Measurements from ENCODE around the gene FGD3.

FGD3 gene

DNA sequence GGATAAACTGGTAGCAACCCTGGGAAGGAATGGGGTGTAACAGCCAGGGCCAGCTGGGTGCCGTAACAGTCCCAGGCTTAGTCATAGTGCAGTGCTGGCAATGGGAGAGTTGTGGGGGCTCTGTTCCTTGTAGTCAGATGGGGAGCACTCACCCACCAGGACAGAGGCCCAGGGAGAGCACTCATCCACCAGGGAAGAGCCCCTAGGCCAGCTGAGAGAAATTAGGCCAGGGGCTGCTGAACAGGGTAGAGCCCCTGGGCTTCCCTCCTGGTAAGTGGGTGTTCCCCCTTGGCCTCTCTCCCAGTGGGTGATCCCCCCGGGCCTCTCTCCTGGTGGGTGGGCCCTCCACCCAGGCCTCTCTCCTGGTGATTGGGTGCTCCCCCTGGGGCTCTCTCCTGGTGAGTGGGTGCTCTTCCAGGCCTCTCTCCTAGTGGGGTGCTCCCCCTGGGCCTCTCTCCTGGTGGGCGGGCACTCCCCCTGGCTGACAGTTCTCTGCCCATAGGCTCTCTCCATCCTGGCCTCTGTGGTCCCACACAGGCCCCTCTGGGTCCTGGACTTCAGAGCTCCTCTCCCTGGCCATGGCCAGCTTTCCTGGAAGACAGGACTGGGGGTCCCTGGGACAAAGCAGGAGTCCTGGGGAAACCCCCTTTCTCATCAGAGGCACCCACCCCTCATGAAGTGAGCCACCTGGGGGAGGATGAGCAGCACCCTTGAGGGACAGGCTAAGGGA lies 13.4 kb downstream of the FGD3 start:
- no peak for DNase-seq

DNA sequence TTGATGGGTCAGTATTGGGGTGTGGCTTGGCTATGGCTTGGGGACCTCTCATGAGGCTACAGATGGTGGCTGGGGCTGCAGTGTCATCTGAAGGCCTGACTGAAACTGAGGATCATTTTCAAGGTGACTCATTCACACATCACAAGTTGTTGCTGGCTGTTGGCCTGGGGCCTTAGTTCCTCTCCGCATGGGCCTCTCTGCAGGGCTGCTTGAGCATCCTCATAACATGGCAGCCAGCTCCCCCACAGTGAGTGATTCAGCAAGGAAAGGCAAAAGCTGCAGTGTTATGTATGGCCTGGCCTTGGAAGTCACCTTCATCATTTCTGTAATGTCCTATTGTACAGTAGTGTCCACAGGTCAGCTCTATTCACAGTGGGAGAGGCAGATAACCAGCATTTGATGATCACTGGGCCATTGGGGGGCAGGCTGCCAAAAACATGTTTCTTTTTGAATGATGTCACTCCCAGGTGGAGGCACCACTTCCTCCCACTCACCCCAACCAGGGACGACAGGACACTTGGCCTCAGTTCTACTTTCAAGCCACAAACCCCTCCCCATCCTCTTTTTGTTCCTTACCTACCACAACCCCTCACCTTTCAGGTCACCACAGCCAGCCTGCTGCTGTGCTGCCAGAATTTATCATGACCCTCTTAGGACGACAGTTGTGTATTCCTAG lies 14.4 kb downstream of the FGD3 start:
- no peak for DNase-seq

DNA sequence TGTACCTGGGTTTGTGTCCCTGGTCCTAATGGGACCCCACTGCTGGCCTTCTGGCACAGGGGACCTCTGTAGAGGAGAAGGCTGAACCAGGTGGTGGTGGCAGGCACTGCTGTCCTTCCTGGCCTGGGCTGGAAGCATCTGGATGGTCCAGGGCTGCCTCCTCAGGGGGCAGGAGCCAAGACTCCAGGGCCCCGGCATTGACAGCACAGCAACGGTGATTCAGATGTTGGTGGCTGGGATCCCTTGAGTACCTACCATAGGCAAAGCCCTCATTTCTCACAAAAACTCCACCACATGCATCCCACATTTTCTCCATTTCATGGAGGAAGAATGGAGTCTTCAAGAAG lies 15.0 kb downstream of the FGD3 start:
- no peak for DNase-seq

DNA sequence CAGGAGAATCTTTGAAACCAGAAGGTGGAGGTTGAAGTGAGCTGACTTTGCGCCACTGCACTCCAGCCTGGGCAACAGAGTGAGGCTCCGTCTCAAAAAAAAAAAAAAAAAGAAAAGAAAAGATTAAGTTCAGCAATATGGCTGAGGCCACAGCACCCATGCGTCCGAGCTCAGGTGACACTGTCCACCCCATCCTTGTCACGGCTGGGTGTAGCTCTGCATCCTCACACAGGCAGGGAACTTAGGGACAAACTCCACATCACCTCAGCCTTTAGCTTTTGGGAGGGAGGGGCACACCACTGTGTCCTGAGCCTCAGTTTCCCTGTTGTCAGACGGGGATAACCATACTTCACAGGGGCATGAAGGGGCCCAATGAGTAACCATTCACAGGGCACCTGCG lies 15.5 kb downstream of the FGD3 start:
- DNase-seq, result no peak

DNA sequence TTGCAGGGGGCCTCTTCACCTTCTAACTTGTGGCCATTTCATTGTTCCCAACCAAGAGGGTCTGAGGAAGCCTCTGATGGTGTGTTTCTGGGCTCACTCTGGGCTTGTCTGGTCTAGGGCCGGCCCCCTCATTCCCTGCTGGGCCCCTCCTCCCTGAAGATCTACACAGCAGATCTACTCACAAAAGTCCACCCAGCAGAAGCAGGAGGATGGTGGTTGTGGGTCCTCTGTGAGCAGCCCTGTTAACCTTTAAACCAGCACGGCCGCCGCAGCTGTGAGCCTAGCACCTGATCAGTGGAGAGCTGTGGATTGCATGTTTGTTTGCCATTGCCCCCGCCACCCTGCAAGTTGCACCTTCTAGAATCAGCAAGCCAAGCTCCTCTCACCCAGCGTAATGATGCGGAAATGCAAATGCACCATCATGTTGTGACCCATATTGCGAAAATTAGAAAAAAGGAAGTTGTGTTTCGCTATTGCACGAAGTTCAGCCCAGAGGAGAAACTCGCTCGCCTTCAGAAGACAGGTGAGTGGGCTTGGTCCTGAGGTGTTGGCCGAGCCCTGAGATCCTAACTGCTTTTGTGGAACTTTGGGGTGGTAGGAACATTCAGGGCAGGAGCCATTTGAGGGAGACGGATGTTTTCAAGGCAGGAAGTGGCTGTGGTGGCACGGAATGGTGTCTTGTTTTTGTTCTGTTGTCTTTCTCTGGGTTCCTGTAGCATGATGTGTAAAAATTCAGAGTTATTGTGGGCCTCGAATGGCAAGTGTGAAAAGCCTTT lies 16.7 kb downstream of the FGD3 start:
- DNase-seq, result no peak

DNA sequence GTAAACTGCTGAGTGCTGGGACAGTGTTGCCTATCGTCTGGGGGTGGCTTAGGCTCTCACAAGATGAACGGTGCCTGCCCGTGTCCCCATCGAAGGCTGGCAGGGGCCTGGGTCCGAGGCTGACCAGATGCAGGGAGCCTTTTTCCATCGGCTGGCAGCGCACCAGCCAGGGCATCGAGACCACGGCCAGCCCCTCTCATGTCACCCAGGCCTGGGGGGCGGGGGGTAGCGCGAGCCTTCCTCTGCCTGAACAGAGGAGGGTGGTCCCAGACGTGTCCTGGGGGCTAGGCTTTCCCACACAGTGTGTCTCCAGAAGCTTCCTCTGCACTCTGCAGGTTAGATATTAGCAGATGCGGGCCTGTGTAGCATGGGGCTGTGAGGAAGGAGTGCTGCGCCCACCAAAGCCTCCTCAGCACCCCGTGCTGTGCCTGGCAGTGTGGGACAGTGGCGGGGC lies 17.3 kb downstream of the FGD3 start:
- no peak for DNase-seq

DNA sequence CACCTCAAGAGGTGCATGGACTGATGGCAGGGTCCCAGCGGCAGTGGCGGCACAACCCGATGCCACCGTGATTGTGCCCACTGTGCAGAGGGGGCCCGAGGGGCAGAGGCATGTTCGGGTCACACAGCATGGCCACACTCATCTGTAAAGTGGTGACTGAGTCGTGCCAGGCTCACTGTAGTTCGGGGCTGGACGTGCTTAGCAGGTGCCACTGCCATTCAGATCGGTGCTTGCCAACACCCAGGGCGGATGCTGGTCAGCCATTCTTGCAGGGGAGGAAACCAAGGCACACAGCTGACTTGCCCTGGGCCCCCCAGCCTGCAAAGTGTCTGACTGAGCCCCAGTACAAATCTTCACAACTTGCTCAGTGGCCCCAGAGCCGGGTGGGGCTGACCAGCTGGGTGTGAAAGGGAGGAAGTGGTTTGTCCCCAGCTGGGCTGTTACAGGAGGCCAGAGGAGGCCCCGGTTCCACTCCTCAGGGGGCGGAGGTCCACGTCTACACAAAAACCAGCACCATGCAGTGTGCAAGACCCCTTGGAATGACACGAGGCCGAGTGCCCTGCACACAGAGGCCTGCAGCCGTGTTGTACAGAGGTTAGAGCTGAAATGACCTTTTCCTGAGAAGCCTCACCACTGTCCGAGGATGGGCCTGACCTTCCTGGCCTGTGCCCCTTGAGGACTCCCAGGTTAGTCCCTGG lies 17.9 kb downstream of the FGD3 start:
- no peak for DNase-seq

DNA sequence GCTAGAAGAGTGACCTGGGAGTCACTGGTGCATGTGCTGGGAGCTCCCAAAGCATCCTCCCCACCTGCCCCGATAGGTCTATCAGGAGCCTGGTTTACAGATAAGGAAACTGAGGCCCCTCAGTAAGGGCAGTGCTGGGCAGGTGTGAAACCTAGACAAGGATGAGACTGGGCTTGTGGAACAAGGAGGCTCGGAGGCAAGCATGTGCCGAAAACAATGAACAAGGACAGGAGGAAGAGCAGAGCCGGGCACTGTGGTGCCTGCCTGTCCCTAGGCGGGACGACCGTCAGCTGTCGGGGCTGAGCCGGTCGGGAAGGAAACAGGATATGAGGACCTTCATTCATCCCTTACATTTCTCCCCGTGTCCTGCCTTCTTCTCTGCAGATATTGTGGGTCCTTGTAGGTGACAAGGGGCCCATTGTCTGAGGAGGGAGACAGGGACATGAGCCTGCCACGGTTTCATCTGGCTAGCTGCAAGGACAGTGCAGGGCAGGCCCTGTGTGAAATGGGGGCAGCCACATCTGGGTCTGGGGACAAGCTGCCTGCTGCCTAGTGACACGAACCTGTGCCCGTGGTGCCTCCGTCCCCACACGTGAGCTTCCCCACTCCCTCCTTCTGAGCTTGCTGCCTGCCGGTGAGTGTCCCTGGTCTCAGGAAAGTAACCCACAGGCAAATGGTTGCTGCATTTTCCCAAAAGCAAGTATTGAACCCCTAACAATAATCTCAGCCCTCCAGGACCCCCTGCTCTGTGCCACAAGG lies 18.6 kb downstream of the FGD3 start:
- no peak for DNase-seq

DNA sequence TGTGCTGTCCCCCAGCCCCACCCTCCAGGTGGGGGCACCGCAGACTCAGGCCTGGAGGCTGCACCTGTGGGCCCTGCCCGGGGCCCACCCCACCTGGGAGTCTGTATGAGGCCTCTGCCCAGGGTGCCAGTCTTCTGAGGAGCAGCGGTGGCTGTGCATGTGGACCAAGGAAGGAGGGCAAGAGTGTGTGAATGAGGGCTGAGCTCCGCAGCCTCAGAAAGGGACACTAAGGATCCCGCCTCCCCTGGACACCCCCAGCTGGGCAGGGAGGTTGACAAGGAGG lies 19.1 kb downstream of the FGD3 start:
- no peak for DNase-seq

DNA sequence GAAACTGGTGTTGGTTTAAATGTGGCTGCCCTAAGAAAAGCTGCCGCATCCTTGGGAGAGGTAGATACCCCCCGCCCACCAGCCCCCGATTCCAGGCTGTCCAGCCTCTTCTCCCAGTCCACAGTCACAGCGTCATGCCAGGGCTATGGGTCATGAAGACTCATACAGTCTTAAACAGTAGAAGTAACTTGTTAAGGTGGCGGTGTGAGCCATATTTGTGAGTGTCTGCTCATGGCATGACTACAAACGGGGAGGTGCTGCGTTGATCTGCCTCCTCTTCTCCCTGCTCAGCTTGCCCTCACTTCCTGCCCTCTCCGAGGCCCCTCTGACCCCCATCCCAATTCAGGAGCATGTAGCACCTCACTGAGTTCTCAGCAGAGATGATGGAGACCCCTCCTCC lies 20.8 kb downstream of the FGD3 start:
- no peak for DNase-seq

DNA sequence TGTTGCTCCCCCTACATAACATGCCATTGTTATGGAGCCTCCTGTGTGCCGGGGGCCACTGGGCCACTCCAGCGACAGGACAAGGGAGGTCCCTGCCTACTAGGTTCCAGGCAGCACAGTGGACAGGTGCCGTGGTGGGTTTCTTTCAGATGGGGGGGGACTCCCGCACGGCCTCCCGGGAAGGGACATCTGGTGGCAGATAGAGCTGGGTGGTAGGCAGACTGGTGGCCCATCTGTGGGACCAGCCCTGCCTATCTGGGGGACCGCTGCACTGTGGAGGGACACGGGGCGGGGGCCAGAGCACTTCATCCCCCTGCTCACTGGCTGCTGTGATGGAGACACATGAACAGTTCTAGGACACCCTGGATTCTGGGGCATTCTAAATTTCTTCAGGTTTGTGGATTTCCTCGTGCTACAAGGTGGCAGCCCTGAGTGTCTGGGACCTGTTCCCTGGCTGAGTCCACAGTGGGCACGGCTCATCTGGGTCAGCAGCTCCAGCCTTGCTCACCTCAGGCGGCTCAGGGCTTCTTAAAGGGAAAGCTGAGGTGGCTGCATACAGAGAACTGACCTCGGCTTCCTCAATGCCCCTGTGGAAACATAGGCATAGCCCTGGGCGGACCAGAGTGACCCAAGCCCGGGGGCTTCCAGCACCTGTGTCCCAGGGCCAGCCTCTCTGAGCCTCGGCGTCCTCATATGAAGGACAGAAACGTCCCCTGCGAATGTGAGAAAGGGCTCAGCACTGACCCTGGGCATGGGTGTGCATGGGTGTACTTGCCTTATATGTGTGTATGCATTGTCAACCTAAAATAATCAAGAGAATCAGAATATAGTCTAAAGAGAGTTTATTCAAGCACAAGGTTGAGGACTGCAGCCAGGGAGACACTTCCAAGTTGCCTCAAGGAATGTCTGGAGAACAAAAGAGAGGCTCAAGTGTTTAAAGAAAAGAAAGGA lies 22.5 kb downstream of the FGD3 start:
- no peak for DNase-seq

DNA sequence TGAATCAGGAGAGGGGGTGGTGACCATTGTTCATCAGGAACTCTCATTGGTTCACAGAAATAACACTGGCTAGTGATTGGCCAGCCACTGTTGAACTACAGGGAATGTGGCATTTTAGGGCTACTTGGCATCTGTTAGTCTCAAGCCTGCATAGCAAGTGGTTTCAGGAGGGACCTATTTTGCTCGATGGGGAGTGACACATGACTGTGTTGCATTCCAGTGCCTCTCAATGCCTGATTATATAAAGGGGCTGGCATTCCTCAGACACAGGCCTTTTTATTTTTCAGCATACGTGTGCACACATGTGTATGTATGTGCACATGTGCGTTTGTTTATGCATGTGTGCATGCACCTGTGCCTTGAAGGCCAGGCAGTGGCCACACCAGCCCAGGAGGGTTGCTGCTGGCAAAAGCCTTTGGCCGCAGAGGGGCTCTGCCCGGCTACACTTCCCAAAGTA lies 23.2 kb downstream of the FGD3 start:
- no peak for DNase-seq

DNA sequence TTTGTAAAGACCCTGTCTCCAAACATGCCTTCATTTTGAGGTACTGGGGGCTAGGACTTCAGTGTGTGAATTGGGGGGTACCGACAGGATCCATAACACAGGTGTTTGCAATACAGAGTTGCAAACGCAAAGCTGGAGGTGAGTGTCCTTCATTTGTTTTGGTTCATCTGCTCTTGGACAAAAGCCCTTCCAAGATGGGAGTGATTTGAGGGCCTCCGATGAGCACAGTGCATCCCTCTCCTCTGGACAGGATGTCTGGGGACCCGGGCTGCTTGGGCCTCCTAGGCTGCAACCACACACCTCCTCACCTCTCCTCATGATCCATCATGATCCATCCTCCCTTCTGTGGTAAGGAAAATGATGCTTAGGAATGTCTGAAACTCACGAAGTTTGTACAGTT lies 23.8 kb downstream of the FGD3 start:
- DNase-seq, result no peak

DNA sequence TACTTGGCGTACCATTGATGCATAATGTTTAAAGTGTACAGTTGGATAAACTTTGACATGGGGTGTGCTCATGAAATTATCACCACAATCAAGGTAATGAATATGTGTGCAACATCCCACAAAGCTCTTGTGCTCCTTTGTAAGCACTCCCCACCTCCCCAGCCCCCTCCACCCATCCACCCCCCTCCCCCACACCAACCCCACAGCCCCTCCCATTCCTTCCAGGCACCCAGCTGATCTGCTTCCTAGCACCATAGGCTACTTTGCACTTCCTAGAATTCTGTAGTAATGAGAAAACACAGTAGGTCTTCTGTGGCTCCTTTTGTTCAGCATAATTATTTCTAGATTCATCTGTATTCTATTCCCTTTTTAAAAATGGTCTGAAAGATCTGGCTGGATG lies 24.5 kb downstream of the FGD3 start:
- DNase-seq, result no peak

DNA sequence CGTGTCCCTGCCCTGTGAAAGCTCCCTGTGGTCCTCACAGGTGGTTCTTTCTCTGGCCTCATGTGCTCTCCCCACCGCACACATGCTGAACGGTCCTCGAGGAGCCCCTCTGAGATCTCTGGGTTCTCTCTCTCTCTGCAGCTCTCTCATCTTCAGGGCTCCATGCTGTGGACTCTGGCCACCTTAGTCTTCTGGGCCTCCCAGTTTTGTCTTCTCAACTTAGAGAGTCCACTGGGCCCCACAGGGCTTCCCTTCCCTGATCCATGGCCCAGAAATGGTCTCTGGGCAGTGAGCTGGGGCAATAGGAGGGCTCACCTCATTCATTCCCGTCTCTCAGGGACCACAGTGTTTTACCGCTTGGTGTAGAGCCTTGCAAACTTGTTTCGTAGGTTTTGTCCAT lies 26.4 kb downstream of the FGD3 start:
- DNase-seq, result no peak

DNA sequence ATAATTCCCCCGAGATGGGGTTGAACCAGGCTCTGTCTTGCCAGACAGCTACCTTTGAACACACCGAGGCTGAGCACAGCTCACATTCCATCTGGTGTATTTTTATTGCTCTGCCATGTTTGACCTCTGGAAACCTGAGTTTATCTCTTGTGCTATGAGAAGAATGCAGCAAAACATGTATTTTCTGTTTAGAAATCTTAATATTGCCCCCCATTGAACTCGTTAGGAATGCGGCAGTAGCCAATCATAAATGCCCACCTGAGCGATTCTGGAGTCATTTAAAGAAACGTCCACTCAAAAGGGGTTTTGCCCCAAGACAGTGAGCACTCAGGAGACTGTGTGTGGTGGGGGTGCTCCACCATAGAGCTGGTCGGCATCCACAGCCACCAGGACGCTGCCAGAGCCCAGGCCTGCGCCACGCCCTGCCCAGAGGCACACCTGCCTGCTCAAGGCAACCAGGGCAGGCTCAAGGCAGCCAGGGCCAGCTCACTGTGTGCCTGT lies 26.9 kb downstream of the FGD3 start:
- DNase-seq, result no peak

DNA sequence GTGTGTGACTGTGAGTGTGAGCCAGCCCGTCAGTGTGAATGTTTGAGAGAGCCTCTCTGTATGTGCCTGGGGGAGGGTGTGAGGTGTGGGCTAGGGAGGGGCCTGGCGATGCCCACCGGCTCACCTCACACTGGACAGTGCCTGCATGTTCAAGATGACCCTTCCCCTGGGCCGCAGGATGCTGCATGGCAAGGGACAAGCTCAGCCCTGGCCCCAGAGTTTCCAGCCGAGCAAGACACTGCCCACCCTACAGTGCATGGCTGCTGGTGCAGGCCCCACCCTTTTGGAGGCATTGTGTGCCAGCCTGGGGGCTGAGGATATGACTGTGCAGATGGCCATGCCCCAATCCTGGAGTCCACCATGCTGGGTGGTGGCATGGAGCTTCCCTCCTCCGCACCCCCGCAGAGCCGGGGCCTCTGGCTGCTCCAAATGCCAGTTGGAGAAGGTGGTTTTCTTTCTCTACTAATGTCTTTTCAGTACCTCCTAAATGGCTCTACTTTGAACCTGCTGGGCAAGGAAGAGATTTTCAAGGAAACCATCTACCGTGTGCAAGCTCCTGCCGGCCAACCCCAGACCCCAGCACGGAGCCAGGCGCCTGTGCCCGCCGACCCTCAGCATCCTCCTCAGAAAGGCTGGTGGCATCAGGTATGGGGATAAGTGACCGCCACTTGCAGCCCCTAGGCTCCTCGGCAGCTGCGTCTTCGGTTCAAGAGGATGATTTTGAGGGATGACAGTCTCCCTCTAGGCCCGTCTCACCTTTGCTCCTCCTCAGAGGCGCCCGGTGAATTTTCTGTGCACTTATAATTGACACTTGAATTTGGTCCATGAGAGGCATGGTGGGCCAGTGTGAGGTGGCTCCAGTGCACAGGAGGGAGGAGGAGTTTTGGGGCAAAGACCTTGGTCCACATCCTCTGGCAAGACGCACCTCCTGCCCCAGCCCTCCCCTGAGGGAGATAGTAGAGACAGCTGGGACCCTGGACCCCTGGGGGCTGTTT lies 27.7 kb downstream of the FGD3 start:
- no peak for DNase-seq

DNA sequence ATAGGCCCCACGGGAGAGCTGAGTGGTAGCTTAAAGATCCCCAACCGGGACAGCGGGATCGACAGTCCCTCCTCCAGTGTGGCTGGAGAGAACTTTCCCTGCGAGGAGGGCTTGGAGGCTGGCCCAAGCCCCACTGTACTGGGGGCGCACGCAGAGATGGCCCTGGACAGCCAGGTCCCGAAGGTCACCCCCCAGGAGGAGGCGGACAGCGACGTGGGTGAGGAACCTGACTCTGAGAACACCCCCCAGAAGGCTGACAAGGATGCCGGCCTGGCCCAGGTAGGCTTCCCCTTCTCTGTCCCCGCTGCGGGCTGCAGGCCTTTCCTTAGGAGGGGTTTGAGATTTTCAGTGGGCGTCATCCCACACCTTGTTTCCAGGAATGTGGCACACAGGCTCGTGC lies 29.1 kb downstream of the FGD3 start:
- no peak for DNase-seq

DNA sequence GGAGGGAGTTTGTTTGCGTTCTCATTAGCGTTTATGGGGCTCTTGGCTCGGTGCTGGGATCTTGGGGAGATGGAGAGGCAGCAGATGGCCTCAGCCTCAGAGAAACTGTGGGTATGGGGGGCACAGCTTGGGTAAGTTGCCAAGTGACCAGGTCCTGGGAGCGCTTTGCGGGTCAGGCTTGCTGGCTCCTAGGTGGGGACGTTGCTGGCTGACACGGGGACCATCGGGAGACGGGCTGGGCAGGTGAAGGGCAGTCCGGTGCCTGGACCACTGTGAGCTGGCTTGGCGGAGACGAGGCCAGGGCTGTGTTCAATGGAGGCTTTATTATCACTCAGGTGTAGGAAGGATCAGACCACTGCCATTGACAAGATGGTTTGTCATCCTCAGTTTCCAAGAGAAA lies 30.0 kb downstream of the FGD3 start:
- DNase-seq, result no peak

DNA sequence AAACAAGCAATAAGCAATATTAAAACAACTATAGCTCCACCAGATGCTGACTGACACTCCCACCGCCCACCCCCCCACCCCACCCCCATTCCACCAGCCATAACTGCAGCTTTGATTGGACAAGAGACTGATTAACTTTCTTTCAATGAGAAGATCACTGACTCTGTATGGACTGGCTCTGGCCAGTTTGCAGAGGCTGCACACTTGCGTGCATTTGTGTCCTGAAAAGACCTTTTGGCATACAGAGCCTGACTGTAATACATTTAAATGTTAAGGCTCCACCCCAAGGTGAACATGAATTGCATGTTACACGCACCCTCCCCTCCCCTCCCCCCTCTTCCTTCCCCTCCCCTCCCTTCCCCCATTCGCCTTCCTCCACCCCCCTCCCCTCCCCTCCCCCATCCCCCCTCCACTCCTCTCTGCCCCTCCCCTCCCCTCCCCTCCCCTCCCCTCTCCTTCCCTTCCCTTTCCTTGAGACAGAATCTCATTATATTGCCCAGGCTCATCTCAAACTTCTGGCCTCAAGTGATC lies 31.1 kb downstream of the FGD3 start:
- no peak for DNase-seq

All from DMS 273 treated with DMSO at 0.1 percent for 48 hours (cell line).